T-helper 2 cell treated with Interferon-gamma antibody and Interleukin-4, amounts not matched to agents 100 ng/mL and 5 ng/mL, for 36 hours (primary cell): ENCODE results near the gene DUSP12. TPM values are rescaled to one million over a fixed set of nuclear protein-coding genes. Genes with fewer than 3 reads are reported as not detected.

Experiments
- intact Hi-C: fragments of 100-400 bp; cut with micrococcal nuclease; formaldehyde crosslinking; loops from one replicate; pipeline ENCODE4 v1.15.1; 2023
- total RNA-seq: library from RNA; stranded (reverse); gene quantifications from 2 replicates; pipeline ENCODE4 v1.2.3, GENCODE V29; 2022

Gene DUSP12
- total RNA-seq, 1 donor from 2014 or later: 27.1 TPM

DNA sequence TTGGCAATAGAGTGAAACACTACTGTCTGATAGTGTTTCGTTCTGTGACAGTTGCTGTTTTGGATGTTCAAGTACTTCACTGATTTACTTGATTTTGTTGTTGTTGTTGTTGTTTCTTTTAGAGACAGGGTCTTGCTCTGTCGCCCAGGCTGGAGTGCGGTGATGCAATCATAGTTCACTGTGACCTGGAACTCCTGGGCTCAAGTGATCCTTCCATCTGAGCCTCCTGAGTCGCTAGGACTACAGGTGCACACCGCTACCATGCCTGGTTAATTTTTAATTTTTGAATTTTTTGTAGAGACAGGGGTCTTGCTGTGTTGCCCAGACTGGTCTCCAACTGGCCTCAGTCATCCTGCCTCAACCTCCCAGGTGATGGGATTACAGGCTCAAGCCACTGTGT, 18.9 kb downstream of the DUSP12 start:
- intact Hi-C loops: loop anchor here (5.0 to 10.0 kb wide), 2 partner anchors 544 to 1554 kb away; partner anchors contain the start of genes APOA2, NUF2 and TOMM40L

- intact Hi-C loops: loop anchor here (5.0 to 10.0 kb wide), 2 partner anchors 544 to 1553 kb away; partner anchors contain the start of genes APOA2, NUF2 and TOMM40L
Observed at GRCh38 chr1:161768986-161769672, 19.5 kb downstream of the DUSP12 start.

DNA sequence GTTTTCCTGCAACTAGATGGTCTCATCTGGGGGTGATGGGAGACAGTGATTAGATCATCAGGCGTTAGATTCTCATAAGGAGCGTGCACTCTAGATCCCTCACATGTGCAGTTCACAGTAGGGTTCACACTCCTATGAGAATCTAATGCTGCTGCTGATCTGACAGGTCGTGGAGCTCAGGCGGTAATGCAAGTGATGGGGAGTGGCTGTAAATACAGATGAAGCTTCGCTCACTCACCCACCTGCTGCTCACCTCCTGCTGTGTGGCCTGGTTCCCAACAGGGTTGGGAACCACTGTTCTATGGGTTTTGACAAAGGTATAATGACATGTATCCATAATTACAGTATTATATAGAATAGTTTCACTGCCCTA, 20.1 kb downstream of the DUSP12 start:
- intact Hi-C loops: loop anchor here (5.0 to 10.0 kb wide), 2 partner anchors 545 to 1553 kb away; partner anchors contain the start of genes APOA2, NUF2 and TOMM40L

GRCh38 chr1:161770250-161770649, 20.7 kb downstream of the DUSP12 start:
- intact Hi-C loops: no loop called here

- intact Hi-C loops: no loop called here
Observed at GRCh38 chr1:161771161-161771560, 21.6 kb downstream of the DUSP12 start.

DNA sequence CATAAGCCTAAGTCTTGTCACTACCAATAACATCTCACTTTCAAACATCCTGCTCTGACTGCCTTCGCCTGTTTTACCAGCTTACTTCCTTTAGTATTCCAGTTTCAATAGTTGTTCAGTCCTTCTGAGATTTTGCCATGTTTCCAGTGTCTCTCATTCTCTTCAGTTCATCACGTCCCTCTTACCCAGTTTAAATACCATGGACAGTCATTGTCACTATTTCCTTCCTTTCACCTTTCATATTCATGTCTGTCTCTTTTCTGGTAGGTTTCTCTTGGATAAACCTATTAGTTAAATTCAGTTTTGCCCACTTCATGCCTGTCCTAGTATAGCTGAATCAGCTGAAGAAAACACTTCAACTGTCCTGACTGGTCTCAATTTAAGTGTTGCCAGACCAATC, 22.4 kb downstream of the DUSP12 start:
- intact Hi-C loops: no loop called here

DNA sequence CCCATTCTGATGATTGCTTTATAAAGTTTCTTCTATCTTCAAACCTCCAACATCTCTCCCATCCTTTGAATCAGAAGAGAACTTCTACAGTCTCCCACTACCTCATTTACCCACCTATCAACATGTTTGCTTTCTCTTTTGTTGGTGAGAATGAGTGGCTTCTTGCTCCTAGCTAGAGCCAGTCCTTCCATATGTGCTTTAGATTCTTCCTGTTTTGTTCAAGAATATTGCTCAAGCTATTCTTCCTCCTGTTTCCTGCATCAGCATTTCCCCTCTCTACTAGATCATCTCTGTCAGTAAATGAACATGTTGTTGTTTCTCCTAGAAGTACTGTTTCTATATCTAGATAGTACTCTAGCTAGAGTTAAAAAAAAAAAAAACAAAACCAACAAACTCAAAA, 22.8 kb downstream of the DUSP12 start:
- intact Hi-C loops: no loop called here

- intact Hi-C loops: no loop called here
Observed at GRCh38 chr1:161773791-161774190, 24.2 kb downstream of the DUSP12 start.

GRCh38 chr1:161777261-161777660, 27.7 kb downstream of the DUSP12 start:
- intact Hi-C loops: no loop called here

DNA sequence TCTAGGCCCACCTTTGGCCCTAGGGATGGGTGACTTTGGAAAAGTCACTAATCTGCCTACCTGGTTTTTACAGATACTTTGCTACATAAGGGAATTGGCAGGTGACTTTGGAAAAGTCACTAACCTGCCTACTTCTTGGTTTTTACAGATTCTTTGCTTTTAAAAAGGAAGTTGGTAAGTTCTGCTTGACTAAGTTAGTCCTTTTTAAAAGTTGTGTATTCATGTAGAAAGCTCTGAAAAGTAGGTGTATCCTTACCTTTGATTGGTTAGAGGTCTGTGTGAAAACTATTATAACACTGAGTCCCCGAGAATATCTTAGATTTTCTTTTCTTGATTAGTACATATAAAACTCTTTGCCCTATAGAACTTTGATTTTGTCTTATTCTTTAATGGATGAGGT, 28.9 kb downstream of the DUSP12 start:
- intact Hi-C loops: no loop called here

- intact Hi-C loops: no loop called here
Observed at GRCh38 chr1:161779393-161779792, 29.8 kb downstream of the DUSP12 start.

- intact Hi-C loops: no loop called here
Observed at GRCh38 chr1:161781995-161782394, 32.4 kb downstream of the DUSP12 start.

GRCh38 chr1:161782886-161783285, 33.3 kb downstream of the DUSP12 start:
- intact Hi-C loops: no loop called here

GRCh38 chr1:161784968-161785367, 35.4 kb downstream of the DUSP12 start:
- intact Hi-C loops: no loop called here

- intact Hi-C loops: no loop called here
Observed at GRCh38 chr1:161787355-161787754, 37.8 kb downstream of the DUSP12 start.

DNA sequence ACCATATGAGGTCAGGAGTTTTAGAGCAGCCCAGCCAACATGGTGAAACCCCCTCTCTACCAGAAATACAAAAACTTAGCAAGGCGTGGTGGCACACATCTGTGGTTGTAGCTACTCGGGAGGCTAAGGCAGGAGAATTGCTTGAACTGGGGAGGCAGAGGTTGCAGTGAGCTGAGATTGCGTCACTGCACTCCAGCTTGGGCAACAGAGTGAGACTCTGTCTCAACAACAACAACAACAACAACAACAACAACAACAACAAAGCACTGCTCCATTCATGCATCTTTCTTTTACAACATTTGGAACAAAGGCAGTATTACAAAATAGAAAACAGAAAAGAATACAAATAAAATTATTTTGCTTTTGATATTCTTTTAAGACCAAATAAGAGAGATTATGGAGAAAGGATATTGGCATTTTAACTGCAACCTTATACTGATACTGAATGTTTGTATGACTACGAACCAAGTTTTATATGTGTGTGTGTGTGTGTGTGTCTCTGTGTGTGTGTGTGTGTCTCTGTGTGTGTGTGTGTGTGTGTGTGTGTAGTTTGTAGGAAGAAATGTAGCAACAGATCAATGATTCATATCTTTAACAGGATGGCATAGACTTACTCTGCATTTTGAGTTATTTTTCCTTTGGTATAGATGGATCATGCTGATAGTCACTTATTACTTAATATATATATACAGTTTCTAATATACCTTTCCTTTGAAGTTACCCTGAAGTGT, 41.2 kb downstream of the DUSP12 start:
- intact Hi-C loops: loop anchor here (10.0 kb wide), 1 partner anchor 174 kb away; no protein-coding TSS in a partner anchor

DNA sequence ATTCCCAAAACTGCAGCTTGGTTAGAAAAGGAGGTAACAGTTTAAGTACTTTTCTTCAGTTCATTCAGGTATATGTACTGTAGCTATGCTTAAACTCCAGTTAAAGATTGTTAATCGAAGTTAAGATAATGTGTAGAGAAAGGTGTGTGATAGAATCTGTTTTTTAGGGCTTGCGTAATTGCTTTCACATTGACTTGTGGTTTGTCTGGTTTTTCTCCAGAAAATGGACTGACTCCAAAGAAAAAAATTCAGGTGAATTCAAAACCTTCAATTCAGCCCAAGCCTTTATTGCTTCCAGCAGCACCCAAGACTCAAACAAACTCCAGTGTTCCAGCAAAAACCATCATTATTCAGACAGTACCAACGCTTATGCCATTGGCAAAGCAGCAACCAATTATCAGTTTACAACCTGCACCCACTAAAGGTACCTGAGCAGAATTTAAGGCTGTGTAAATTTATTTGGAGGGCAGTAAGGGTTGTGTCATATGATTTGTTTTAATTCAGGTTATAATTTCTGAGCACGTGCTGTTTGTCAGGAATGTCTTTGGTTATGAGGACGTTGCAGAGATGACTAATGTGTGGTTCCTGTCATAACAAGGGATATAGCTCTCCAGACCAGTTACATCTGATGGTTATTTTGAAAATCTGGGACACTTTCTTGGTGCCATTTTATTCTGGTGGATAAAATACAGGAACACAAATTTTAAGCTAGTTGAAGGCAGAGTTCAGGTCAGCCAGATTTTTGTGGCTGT, 42.5 kb downstream of the DUSP12 start:
- intact Hi-C loops: loop anchor here (1.0 to 10.0 kb wide), 5 partner anchors 25 to 245 kb away; partner anchors contain the start of gene ATF6

DNA sequence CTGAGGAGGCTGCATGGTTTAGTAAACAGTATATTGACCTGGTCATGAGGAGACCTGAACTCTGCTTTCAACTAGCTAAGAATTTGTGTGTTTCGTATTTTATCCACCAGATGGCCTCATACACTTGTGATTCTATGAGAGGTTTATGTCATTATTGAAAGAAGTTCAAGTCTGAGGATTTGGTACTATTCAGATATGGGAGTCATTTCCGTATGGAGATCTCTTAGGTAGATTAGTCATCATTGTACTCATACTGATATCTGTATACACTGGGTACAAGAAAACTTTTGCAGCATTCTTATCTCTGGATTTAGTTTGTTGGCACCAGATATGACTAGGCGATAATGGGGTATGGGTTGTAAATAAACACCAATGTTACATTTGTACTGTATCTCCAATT, 43.2 kb downstream of the DUSP12 start:
- intact Hi-C loops: loop anchor here (1.0 to 10.0 kb wide), 5 partner anchors 26 to 245 kb away; partner anchors contain the start of gene ATF6

DNA sequence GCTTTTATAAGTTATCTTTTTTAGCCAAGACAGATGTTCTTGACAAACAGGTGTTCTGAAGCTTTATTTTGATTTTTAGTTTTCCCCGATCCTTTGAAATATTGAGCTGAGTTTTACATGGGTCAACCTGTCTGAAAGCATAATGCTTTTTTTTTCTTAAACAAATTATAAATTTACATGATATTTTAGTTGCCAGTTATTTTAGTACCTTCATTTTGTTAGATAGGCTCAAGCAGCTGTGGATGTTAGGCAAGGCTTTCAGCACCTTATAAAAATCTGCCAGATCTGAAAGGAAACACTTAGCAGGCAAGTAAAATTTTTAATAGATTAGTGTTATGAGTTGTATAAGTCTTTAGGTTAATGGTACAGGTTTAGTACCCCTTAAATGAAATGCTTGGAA, 50.2 kb downstream of the DUSP12 start:
- intact Hi-C loops: loop anchor here (10.0 kb wide), 1 partner anchor 165 kb away; no protein-coding TSS in a partner anchor

- intact Hi-C loops: no loop called here
Observed at GRCh38 chr1:161801955-161802354, 52.4 kb downstream of the DUSP12 start.

DNA sequence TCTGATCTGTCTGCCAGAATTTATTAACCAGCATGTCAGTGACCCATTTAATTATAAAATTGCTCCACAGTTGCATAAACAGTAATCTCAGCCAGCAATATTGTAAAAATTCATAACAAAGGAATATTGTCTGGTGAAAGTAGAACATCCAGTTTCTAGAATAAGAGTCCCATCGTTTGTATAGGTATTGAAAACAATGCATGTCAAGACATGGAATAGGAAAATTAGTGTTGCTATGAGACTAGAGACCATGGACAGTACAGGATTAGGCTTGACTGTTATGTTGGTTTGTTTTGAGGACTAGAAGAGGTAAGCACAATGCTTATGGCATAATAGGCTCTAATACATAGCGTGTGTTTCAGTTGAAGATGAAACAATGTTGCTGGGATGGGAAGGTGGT, 53.6 kb downstream of the DUSP12 start:
- intact Hi-C loops: no loop called here
